HG03159 (cell line): ENCODE data around the gene PDE6B.
"Not testable (repeated sequence)": the region's sequence is repeated elsewhere in the genome, so short reads cannot be mapped to it uniquely, and the experiment has no call there.

Experiments used
- ATAC-seq: cut with Tn5 transposase; IDR thresholded peaks from one replicate; pipeline ENCODE4 v1.9.1; 2021; ENCODE audit warnings: mild to moderate bottlenecking, moderate library complexity; ENCODE audit not compliant: unreplicated experiment

PDE6B gene

GRCh38 chr4:700587-701264 lies 75.4 kb downstream of the PDE6B start:
- no peak for ATAC-seq

- no peak for ATAC-seq
Measured at GRCh38 chr4:702618-703048, 77.3 kb downstream of the PDE6B start.

GRCh38 chr4:703336-704197 lies 78.2 kb downstream of the PDE6B start:
- no peak for ATAC-seq

GRCh38 chr4:704198-704891 lies 79.0 kb downstream of the PDE6B start:
- no peak for ATAC-seq

GRCh38 chr4:704971-705277 lies 79.6 kb downstream of the PDE6B start:
- no peak for ATAC-seq

- peak; percentile 94 for ATAC-seq
Measured at GRCh38 chr4:705278-706082, 80.1 kb downstream of the PDE6B start, which contains the start of gene PCGF3. Gene PCGF3 (plus strand): TSS chr4:705832. CDS start chr4:733681, 27,849 bp downstream.

GRCh38 chr4:706083-706633 lies 80.8 kb downstream of the PDE6B start:
- not testable (repeated sequence) for ATAC-seq

GRCh38 chr4:706834-707598 lies 81.6 kb downstream of the PDE6B start:
- ATAC-seq, result no peak

- ATAC-seq, result no peak
Measured at GRCh38 chr4:707929-708630, 82.7 kb downstream of the PDE6B start.

- ATAC-seq, result no peak
Measured at GRCh38 chr4:708631-708933, 83.2 kb downstream of the PDE6B start.

- no peak for ATAC-seq
Measured at GRCh38 chr4:709348-709747, 84.0 kb downstream of the PDE6B start.

- no peak for ATAC-seq
Measured at GRCh38 chr4:710116-710515, 84.7 kb downstream of the PDE6B start.

- ATAC-seq, result no peak
Measured at GRCh38 chr4:710916-711315, 85.5 kb downstream of the PDE6B start.

- ATAC-seq, result no peak
Measured at GRCh38 chr4:712093-712492, 86.7 kb downstream of the PDE6B start.

- no peak for ATAC-seq
Measured at GRCh38 chr4:712916-713632, 87.7 kb downstream of the PDE6B start.

- ATAC-seq, result no peak
Measured at GRCh38 chr4:714087-714486, 88.7 kb downstream of the PDE6B start.

- no peak for ATAC-seq
Measured at GRCh38 chr4:717601-718320, 92.4 kb downstream of the PDE6B start.

- no peak for ATAC-seq
Measured at GRCh38 chr4:718460-718859, 93.1 kb downstream of the PDE6B start.
